Ishikawa (cell line): Measurements from ENCODE around the gene PPP1R1C.

Source experiments
- CEBPB ChIP-seq: IDR thresholded peaks from 2 replicates; pipeline ENCODE4 v1.6.1; 2012
- CREB1 ChIP-seq: IDR thresholded peaks from 2 replicates; pipeline ENCODE4 v1.6.1; 2012; ENCODE audit warnings: low read depth
- EGR1 ChIP-seq: IDR thresholded peaks from 2 replicates; pipeline ENCODE4 v1.6.1; 2012
- EP300 ChIP-seq: IDR thresholded peaks from 2 replicates; pipeline ENCODE4 v1.6.1; 2012; ENCODE audit warnings: borderline replicate concordance
- FOXM1 ChIP-seq: IDR thresholded peaks from 2 replicates; pipeline ENCODE4 v1.6.1; 2012; ENCODE audit warnings: low read depth, borderline replicate concordance
- MAX ChIP-seq: IDR thresholded peaks from 2 replicates; pipeline ENCODE4 v1.6.1; 2012
- NFIC ChIP-seq: IDR thresholded peaks from 2 replicates; pipeline ENCODE4 v1.6.1; 2012
- RAD21 ChIP-seq: IDR thresholded peaks from 2 replicates; pipeline ENCODE4 v1.6.1; 2012; ENCODE audit warnings: low read depth
- TAF1 ChIP-seq: IDR thresholded peaks from 2 replicates; pipeline ENCODE4 v1.6.1; 2012; ENCODE audit warnings: low read depth, mild to moderate bottlenecking
- TEAD4 ChIP-seq: IDR thresholded peaks from 2 replicates; pipeline ENCODE4 v1.6.1; 2012
- YY1 ChIP-seq: IDR thresholded peaks from 2 replicates; pipeline ENCODE4 v1.6.1; 2012; ENCODE audit warnings: low read depth
- TF ChIP-seq, protein P1 (sequence below): IDR thresholded peaks from 2 replicates; pipeline ENCODE4 v1.6.1; 2012
- TF ChIP-seq, protein P2 (sequence below): IDR thresholded peaks from 2 replicates; pipeline ENCODE4 v1.6.1; 2012; ENCODE audit warnings: low read depth, mild to moderate bottlenecking

DNA sequence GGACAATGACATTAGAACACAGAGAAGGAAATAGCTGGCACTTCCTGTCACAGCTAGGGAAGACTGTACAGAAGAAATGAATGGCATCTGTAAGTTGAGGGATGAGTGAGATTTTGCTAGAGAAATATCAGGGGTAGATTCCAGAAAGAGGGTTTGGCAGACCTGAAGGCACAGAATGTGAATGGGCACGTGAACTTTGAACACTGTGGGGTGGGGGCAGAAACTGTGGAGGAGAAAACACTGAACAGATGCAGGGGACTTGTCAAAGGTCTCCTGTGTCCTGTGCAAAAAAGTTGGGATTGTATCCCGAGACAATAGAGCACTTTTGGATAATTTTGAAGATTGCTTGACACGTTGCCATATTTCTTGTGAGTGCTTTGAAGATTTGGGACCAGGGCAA, 88.0 kb downstream of the PPP1R1C start:
- TF ChIP-seq YY1 (no peak), EP300 (no peak), CREB1 (no peak), TAF1 (no peak), CEBPB (no peak), EGR1 (no peak), RAD21 (no peak), TEAD4 (no peak), MAX (no peak), NFIC (no peak), FOXM1 (no peak)
- TF ChIP-seq, protein P1, sequence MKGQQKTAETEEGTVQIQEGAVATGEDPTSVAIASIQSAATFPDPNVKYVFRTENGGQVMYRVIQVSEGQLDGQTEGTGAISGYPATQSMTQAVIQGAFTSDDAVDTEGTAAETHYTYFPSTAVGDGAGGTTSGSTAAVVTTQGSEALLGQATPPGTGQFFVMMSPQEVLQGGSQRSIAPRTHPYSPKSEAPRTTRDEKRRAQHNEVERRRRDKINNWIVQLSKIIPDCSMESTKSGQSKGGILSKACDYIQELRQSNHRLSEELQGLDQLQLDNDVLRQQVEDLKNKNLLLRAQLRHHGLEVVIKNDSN: no peak
- TF ChIP-seq, protein P2, sequence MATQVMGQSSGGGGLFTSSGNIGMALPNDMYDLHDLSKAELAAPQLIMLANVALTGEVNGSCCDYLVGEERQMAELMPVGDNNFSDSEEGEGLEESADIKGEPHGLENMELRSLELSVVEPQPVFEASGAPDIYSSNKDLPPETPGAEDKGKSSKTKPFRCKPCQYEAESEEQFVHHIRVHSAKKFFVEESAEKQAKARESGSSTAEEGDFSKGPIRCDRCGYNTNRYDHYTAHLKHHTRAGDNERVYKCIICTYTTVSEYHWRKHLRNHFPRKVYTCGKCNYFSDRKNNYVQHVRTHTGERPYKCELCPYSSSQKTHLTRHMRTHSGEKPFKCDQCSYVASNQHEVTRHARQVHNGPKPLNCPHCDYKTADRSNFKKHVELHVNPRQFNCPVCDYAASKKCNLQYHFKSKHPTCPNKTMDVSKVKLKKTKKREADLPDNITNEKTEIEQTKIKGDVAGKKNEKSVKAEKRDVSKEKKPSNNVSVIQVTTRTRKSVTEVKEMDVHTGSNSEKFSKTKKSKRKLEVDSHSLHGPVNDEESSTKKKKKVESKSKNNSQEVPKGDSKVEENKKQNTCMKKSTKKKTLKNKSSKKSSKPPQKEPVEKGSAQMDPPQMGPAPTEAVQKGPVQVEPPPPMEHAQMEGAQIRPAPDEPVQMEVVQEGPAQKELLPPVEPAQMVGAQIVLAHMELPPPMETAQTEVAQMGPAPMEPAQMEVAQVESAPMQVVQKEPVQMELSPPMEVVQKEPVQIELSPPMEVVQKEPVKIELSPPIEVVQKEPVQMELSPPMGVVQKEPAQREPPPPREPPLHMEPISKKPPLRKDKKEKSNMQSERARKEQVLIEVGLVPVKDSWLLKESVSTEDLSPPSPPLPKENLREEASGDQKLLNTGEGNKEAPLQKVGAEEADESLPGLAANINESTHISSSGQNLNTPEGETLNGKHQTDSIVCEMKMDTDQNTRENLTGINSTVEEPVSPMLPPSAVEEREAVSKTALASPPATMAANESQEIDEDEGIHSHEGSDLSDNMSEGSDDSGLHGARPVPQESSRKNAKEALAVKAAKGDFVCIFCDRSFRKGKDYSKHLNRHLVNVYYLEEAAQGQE: no peak
